NCI-H1417 treated with DMSO at 0.1 percent for 48 hours (cell line): ENCODE data around the gene ABHD2.
A peak's percentile ranks its signal among the peaks of the same experiment; 100 is the strongest.
"Not testable (repeated sequence)": the region's sequence is repeated elsewhere in the genome, so short reads cannot be mapped to it uniquely, and the experiment has no call there.

Experiments
- DNase-seq: peaks from one replicate; lab custom pipeline; 2025; lab: John Stamatoyannopoulos, UW

ABHD2 gene

DNA sequence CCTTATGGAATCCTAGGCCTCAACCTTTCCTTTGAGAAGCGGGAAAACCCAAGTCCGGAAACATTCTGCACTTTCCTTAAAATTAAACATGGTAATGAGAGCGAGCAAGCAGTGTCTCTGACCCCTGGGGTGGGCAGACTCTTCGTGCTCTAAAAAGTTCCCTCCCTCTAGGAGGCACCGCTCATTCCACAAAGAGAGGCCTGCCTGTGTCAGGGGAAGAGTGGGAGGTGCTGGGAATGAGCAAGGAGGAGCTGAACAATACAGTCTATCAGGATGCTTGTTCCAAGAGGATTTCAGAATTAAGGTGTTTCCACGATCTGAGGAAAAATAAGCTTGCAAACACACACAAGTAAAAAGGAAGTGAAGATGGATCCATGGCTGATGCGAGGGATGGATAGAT lies 139.2 kb downstream of the ABHD2 start:
- DNase-seq: no peak

DNA sequence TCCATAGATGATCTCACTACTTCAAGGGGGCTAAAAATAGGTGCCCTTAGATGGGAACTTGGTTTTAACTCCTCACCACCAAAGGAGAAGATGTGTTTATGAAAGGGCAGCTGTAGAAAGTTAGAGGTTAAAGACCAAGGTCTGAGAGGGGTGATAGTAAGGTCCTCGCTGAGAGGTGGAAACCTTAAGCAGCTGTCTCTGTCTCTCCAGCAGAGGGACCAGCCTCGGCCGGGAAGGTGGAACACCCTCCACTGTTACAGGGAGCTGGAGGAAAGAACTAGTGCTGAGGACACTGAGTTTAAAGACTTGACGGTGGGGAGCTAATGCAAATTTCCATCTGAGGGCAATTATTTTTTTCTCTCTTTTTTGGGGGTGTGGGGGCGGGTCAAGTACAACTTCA lies 142.0 kb downstream of the ABHD2 start:
- no peak for DNase-seq

DNA sequence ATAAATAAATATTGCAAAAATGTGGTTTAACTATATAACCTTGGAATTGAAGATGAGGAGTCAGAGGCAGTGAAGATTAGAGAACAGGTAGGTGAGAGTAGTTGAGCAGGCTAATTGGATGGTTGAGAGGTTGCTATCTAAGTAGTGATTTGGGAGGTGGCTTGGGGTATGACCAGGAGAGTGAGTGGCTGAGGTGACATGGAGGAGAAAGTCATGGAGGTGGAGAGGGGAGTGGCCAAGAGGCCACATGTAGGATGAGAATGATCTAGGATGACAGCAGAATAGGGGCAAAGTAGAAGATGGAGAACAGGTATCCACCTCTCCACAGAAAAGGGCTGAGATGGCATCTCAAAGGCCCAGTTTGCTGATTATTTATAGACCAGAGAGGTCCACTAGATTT lies 143.6 kb downstream of the ABHD2 start:
- no peak for DNase-seq

DNA sequence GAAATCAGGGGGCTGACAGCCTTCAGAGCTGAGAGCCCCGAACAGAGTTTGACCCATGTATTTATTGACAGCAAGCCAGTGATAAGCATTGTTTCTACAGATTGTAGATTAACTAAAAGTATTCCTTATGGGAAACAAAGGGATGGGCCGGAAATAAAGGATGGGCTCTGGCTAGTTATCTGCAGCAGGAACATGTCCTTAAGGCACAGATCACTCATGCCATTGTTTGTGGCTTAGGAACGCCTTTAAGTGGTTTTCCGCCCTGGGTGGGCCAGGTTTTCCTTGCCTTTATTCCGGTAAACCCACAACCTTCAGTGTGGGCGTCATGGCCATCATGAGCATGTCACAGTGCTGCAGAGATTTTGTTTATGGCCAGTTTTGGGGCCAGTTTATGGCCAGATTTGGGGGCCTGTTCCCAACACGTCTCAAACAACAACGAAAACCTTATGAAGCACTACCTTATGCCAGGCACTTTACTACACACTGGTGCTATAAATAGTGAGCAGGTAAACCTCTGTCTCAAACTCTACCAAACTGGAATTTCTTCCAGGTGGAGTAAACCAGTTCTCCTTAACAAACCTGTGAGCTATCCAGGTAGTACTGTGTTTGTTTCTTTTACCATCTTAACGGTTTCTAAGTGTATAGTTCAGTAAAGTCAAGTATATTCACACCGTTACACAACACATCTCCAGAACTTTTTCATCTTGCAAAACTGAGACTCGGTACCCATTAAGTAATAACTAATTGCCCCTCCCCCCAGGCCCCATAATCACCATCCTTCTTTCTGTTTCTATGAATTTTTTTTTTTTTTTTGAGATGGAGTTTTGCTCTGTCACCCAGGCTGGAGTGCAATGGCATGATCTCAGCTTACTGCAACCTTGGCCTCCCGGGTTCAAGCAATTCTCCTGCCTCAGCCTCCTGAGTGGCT lies 151.9 kb downstream of the ABHD2 start:
- DNase-seq: not testable (repeated sequence)

DNA sequence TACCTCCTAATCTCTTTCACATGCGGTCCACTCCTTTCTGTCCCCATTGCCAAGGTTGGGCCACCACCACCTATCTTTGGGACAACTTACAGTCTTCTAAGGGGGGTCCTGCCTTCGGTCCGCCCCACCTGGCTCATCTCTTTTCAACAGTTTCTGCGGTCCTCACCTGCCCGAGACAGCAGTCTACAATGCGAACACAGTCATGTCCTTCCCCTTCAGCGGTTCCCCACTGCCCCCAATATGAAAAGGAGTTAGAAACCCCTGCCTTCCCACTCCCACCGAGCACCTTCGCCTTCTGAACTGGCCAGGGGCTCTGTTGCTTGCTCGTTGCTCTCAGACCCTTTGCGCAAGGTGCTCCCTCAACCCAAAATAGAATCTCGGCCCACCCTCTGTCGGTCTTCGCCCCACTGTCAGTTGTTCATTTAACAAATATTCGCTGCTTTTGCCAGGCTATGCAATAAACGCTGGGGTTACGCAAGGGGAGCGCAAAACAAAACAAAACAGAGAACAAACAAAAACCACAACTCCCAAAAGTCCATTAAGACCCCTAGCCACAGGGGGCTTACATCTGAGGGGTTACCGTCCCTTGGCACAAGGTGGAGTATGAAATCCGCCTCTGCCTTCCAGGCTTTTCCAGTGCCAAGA lies 154.9 kb downstream of the ABHD2 start:
- no peak for DNase-seq

DNA sequence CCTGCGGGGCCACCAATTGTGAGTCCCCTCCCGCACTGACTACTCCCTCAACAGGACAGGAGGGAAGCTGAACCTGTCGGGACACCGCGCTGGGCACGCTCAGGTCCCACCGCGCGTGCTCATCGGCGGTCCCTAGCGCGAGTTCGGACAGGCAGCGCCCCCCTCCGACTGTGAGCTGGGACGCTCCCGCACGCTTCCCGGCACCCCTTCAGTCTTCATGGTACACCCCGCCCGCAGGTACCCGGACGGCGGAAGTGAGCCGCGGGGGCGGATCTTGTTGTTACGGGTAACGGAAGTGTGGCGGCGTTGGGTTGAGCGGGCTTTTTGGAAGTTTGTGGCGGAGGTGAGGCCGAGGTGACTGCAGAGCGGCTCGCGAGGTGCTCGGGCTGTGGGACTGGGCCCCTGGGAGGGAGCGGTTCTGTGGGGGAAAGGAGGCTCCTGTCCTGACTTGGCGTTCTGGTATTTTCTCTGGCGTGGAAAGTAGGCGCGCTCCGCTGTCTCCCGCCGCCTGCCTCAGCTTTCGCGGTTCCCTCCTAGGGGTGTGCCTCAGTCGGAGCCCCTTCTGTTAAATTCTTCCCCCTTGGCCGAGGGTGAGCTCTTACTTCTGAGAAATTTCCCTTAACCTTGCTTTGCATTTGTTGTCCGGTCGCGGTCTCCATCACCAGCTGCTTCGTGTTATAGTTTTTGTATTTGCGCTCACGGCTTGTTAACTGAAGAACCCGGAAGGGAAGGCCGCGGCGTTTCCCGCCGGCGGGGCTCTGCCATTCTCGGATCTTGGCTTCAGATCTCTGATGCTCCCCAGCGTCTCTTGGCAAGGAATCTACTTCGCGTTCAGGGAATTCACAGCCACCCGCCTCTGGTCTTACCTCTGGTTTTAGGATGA lies 155.7 kb downstream of the ABHD2 start, which contains the start of gene FANCI:
TSS of gene FANCI (plus strand) at position 289 of the 883 bp plus-strand sequence. CDS start 3,669 bp downstream, outside the sequence.
- peak; percentile 85 for DNase-seq

DNA sequence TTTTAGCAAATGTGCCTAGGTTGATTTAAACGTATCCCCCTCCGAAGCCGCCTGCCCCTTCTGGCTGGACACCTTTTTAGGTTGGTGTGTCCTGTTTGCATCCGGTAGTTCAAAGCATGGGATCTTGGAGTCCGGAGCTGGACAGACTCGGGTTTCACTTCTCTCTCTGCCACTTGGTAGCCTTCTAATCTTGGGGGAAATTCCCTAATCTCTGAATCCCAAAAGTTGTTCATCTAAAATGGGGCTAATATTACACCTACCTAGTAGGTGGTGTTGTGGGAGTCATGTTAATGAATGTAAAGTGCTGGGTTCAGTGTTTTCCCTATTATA lies 156.3 kb downstream of the ABHD2 start:
- no peak for DNase-seq

DNA sequence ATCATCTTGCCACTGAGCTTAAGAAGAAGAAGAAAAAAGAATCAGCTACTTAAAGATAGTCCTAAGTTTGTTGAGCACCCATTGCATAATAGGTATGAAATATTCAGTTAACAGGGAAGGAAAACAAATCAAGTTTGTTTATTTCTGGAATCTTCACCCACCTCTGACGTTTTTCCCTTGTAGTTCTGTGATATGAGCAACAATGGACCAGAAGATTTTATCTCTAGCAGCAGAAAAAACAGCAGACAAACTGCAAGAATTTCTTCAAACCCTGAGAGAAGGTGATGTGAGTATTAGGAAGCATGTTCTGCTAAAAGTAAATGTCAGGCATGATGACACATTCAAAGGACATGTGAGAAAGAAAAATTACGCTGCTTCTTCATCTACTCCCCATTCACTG lies 159.2 kb downstream of the ABHD2 start:
- DNase-seq: no peak

DNA sequence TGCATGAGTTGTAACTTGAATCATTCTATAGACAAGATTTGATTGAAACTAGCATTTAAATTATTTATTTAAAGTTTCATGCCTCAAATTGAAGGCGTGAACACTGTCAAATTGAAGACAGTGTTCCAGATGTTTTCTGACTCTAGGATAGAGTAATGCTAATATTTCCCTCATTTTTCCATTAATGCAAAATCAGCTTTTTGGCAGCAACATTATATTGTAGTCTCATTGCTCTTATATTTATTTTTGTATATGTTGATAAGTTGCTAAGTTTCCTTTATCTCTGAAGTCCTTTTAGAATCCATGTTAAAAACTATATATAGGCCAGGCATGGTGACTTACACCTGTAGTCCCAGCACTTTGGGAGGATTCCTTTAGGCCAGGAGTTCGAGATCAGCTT lies 160.3 kb downstream of the ABHD2 start:
- no peak for DNase-seq

DNA sequence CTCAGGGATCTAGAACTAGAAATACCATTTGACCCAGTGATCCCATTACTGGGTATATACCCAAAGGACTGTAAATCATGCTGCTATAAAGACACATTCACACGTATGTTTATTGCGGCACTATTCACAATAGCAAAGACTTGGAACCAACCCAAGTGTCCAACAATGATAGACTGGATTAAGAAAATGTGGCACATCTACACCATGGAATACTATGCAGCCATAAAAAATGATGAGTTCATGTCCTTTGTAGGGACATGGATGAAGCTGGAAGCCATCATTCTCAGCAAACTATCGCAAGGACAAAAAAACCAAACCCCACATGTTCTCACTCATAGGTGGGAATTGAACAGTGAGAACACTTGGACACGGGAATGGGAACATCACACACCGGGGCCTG lies 161.9 kb downstream of the ABHD2 start:
- DNase-seq: not testable (repeated sequence)
